MM.1S (cell line): Measurements from ENCODE around the gene RYR2.
"Not testable (repeated sequence)": the region's sequence is repeated elsewhere in the genome, so short reads cannot be mapped to it uniquely, and the experiment has no call there.

Source experiments
- DNase-seq: peaks from one replicate; pipeline ENCODE4 v3.0.0-alpha.2; 2015
- H2AFZ ChIP-seq: fragments of 300-600 bp; sonication (generic); 2 replicates; pipeline ENCODE4 v1.6.0; 2016; ENCODE audit warnings: antibody characterized with exemption, low read length
- H3F3A ChIP-seq: fragments of 300-600 bp; sonication (generic); 2 replicates; pipeline ENCODE4 v1.6.1; 2016; ENCODE audit warnings: mild to moderate bottlenecking, antibody characterized with exemption, low read length, moderate library complexity, mixed read lengths; ENCODE audit not compliant: insufficient read depth
- H3K27ac ChIP-seq: fragments of 300-600 bp; sonication (generic); 2 replicates; pipeline ENCODE4 v1.5.1; 2016; ENCODE audit warnings: mild to moderate bottlenecking, low read length
- H3K27me3 ChIP-seq: fragments of 300-600 bp; sonication (generic); replicated peaks from 2 replicates; pipeline ENCODE4 v1.6.0; 2016; ENCODE audit warnings: low read length; ENCODE audit not compliant: insufficient read depth
- H3K36me3 ChIP-seq: fragments of 300-600 bp; sonication (generic); replicated peaks from 2 replicates; pipeline ENCODE4 v1.6.1; 2016; ENCODE audit warnings: mild to moderate bottlenecking, low read length, mixed read lengths; ENCODE audit not compliant: insufficient read depth
- H3K4me1 ChIP-seq: fragments of 300-600 bp; sonication (generic); 2 replicates; pipeline ENCODE4 v1.6.1; 2016; ENCODE audit warnings: low read length, mixed read lengths
- H3K4me2 ChIP-seq: fragments of 300-600 bp; sonication (generic); 2 replicates; pipeline ENCODE4 v1.6.0; 2016; ENCODE audit warnings: low read depth, low read length
- H3K4me3 ChIP-seq: fragments of 300-600 bp; sonication (generic); 2 replicates; pipeline ENCODE4 v1.5.1; 2016; ENCODE audit warnings: low read length, mixed read lengths
- H3K79me2 ChIP-seq: fragments of 300-600 bp; sonication (generic); 2 replicates; pipeline ENCODE4 v1.6.1; 2016; ENCODE audit warnings: mixed run types, low read length, mixed read lengths
- H3K9ac ChIP-seq: fragments of 300-600 bp; sonication (generic); 2 replicates; pipeline ENCODE4 v1.6.1; 2016; ENCODE audit warnings: low read length, mixed read lengths
- H3K9me2 ChIP-seq: fragments of 300-600 bp; sonication (generic); replicated peaks from 2 replicates; pipeline ENCODE4 v1.6.1; 2016; ENCODE audit warnings: mild to moderate bottlenecking, low read length, mixed read lengths; ENCODE audit not compliant: insufficient read depth
- H3K9me3 ChIP-seq: fragments of 300-600 bp; sonication (generic); replicated peaks from 2 replicates; pipeline ENCODE4 v1.6.1; 2016; ENCODE audit warnings: mild to moderate bottlenecking, low read length, mixed read lengths; ENCODE audit not compliant: insufficient read depth
- H4K20me1 ChIP-seq: fragments of 300-600 bp; sonication (generic); 2 replicates; pipeline ENCODE4 v1.6.1; 2016; ENCODE audit warnings: mild to moderate bottlenecking, low read length, moderate library complexity, mixed read lengths; ENCODE audit not compliant: insufficient read depth
- EZH2 ChIP-seq: fragments of 300-600 bp; sonication (generic); optimal IDR thresholded peaks from 2 replicates; pipeline ENCODE3; 2017; ENCODE audit warnings: low read depth, mild to moderate bottlenecking, antibody characterized with exemption, low read length, mixed read lengths
- EZH2phosphoT487 ChIP-seq: fragments of 300-600 bp; sonication (generic); IDR thresholded peaks from 2 replicates; pipeline ENCODE4 v1.6.1; 2018; ENCODE audit warnings: antibody characterized with exemption, low read length
- TF ChIP-seq, protein P1 (sequence below): fragments of 300-600 bp; sonication (generic); IDR thresholded peaks from 2 replicates; pipeline ENCODE4 v1.5.1; 2016; ENCODE audit warnings: antibody characterized with exemption, low read length, mixed read lengths

The RYR2 gene

DNA sequence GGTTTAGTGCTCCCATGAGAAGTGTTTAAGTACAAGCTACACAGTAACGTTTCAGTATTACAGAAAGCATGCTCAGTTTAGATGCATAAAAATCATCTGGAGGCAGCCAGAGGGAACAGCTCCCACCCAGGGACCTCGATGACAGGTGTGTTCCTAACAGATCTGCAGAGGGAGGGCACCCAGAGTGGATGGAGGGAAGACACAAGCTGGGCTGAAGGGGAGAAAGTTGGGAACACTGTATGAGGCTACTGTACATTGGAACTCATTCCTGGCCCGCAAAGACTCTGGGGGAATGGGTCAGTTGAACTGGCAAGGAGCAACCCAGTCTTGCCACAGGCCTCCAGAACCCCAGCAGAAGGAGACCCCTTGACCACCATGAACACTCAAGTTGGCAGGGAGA is 796.3 kb downstream of the RYR2 start:
- TF ChIP-seq, protein P1, sequence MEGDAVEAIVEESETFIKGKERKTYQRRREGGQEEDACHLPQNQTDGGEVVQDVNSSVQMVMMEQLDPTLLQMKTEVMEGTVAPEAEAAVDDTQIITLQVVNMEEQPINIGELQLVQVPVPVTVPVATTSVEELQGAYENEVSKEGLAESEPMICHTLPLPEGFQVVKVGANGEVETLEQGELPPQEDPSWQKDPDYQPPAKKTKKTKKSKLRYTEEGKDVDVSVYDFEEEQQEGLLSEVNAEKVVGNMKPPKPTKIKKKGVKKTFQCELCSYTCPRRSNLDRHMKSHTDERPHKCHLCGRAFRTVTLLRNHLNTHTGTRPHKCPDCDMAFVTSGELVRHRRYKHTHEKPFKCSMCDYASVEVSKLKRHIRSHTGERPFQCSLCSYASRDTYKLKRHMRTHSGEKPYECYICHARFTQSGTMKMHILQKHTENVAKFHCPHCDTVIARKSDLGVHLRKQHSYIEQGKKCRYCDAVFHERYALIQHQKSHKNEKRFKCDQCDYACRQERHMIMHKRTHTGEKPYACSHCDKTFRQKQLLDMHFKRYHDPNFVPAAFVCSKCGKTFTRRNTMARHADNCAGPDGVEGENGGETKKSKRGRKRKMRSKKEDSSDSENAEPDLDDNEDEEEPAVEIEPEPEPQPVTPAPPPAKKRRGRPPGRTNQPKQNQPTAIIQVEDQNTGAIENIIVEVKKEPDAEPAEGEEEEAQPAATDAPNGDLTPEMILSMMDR: no peak
- TF ChIP-seq EZH2: no peak
- no peak for TF ChIP-seq EZH2phosphoT487
- no peaks in the 10 kb centered on the region for H4K20me1 ChIP-seq

DNA sequence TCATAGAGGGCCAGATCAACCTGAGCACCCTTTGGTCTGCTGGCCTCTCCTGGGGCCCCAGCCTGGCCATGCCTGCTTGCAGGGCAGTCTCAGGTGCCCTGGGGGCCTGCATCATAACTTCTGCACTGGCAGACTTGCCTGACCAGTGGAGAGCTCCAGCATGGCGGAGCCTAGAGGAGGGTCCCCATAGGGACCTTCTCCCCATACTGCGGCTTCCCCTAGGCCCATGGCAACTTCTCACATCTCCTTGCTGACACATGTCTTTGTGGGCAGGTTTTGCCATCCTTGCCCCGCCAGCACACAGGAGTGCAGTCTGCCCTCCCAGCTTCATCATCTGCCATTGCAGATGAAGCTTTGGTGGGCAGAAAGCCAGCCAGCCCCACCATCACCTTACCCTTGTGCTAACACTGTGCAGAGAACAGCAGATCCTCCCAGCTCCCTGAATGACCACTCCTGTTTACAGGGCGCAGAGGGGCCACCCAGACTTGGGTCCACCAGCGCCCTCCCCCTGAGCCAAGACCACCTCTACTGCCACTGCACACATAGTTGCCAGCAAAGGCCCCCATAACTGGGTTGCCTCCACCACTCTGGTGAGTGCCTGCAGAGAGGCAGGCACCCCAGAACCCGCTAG is 797.0 kb downstream of the RYR2 start:
- Histone ChIP-seq H3K79me2 (no peaks in the 10 kb centered on the region), H3K9ac (no peak overlapping the region), H3K4me1 (no peaks in the 10 kb centered on the region), H2AFZ (no peak overlapping the region), H3K9me3 (no peaks in the 10 kb centered on the region), H3K27me3 (no peaks in the 10 kb centered on the region), H3K4me2 (no peak overlapping the region), H3K9me2 (no peaks in the 10 kb centered on the region), H4K20me1 (no peaks in the 10 kb centered on the region), H3K36me3 (no peaks in the 10 kb centered on the region), H3F3A (no peaks in the 10 kb centered on the region), H3K4me3 (no peak overlapping the region), H3K27ac (no peak overlapping the region)
- no peak for TF ChIP-seq EZH2phosphoT487
- TF ChIP-seq EZH2: no peak
- TF ChIP-seq, protein P1: no peak
- no peak for DNase-seq

More for the DNA sequence above, 796.3 kb downstream of the RYR2 start:
- Histone ChIP-seq H3K9me2 (no peaks in the 10 kb centered on the region), H3K36me3 (no peaks in the 10 kb centered on the region), H3F3A (no peaks in the 10 kb centered on the region), H3K4me1 (no peaks in the 10 kb centered on the region), H3K79me2 (no peaks in the 10 kb centered on the region), H3K27ac (no peak overlapping the region), H3K9me3 (no peaks in the 10 kb centered on the region), H3K4me2 (no peak overlapping the region), H2AFZ (no peak overlapping the region), H3K27me3 (no peaks in the 10 kb centered on the region), H3K9ac (no peak overlapping the region), H3K4me3 (no peak overlapping the region)
- no peak for DNase-seq

DNA sequence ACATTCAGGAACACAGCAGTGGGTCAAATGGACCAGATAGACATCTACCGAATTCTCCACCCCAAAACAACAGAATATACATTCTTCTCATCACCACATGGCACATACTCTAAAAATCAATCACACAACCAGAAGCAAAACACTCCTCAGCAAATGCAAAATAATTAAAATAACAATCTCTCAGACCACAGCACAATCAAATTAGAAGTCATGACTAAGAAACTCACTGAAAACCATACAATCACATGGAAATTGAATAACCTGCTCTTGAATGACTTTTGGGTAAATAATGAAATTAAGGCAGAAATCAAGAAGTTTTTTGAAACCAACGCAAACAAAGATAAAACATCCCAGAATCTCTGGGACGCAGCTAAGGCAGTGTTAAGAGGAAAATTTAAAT is 799.5 kb downstream of the RYR2 start:
- Histone ChIP-seq H3F3A (no peaks in the 10 kb centered on the region), H3K9me3 (no peaks in the 10 kb centered on the region), H4K20me1 (no peaks in the 10 kb centered on the region), H3K4me3 (no peak overlapping the region), H3K27me3 (no peaks in the 10 kb centered on the region), H3K4me2 (no peak overlapping the region), H3K79me2 (no peaks in the 10 kb centered on the region), H3K9me2 (no peaks in the 10 kb centered on the region), H3K9ac (no peak overlapping the region), H3K27ac (no peak overlapping the region), H3K36me3 (no peaks in the 10 kb centered on the region), H3K4me1 (no peaks in the 10 kb centered on the region), H2AFZ (no peak overlapping the region)
- DNase-seq: no peak
- TF ChIP-seq, protein P1: no peak
- TF ChIP-seq EZH2phosphoT487 (no peak), EZH2 (no peak)

DNA sequence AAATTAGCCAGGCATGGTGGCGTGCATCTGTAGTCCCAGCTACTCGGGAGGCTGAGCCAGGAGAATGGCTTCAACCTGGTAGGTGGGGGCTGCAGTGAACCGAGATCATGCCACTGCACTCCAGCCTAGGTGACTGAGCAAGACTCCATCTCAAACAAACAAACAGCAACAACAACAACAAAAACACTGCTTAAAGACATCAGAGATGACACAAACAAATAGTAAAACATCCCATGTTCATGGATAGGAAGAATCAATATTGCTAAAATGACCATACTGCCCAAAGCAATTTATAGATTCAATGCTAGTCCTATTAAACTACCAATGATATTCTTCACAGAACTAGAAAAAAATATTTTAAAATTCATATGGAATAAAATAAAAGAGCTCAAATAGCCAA is 801.5 kb downstream of the RYR2 start:
- not testable (repeated sequence) for H3K4me2 ChIP-seq, H3K36me3 ChIP-seq, H3K27me3 ChIP-seq, H3K9me2 ChIP-seq, H3K9ac ChIP-seq, DNase-seq, H3K9me3 ChIP-seq, H3F3A ChIP-seq, H3K27ac ChIP-seq, H2AFZ ChIP-seq, H4K20me1 ChIP-seq, H3K4me3 ChIP-seq, H3K4me1 ChIP-seq, H3K79me2 ChIP-seq
